PC-3 (cell line): ENCODE measurements around the gene ASCL2.

Experiments used
- CTCF ChIP-seq: fragments of 300-600 bp; sonication (generic); conservative IDR thresholded peaks from 2 replicates; pipeline ENCODE4 v1.5.1; 2017; ENCODE audit warnings: antibody characterized with exemption, low read depth, mild to moderate bottlenecking, low read length
- EZH2 ChIP-seq: fragments of 300-600 bp; sonication (generic); IDR thresholded peaks from one replicate; pipeline ENCODE4 v1.6.1; 2017; ENCODE audit warnings: antibody characterized with exemption, mild to moderate bottlenecking, low read length; ENCODE audit not compliant: unreplicated experiment

DNA sequence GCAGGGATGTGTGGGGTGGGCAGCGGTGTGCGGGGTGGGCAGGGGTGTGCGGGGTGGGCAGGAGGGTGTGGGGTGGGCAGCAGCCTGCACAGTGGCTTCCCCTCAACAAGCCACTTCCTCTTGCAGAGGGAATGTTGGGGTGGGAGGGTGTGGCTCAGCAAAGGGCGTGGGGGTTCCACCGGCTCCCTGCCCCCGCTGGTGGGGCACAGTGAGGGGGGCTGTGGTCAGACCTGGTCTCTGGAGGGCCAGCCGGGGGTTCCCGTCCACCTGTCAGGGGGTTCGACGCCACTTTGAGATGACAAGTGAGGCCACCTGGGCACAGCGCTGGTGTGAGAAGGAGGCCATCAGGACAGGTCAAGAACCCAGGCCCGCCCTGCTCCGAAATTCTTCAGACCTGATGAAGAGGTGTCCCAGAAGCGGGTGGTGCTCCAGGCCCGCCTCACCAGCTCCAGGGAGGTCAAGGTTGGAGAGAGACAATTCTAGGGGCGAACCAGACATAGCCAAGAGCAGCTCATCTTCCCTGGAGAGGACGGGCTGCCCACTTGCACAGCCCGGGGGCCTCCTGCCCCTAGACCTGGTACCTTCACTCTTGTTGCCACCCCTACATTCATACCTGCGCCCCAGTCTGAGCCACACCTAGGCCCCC is 30.0 kb upstream of the ASCL2 start:
- TF ChIP-seq EZH2 (no peak), CTCF (no peak)
